Activated CD4-positive, alpha-beta T cell treated with anti-CD3 and anti-CD28 coated beads, Interleukin-2, amount 50 U/mL, for 48 hours (primary cell): ENCODE data around the gene RPS15.
"Not testable (repeated sequence)": the region's sequence is repeated elsewhere in the genome, so short reads cannot be mapped to it uniquely, and the experiment has no call there.

Experiments used
- DNase-seq, 2 experiments: peaks; one replicate each; pipeline ENCODE4 v3.0.0-alpha.2; 2020

The RPS15 gene

DNA sequence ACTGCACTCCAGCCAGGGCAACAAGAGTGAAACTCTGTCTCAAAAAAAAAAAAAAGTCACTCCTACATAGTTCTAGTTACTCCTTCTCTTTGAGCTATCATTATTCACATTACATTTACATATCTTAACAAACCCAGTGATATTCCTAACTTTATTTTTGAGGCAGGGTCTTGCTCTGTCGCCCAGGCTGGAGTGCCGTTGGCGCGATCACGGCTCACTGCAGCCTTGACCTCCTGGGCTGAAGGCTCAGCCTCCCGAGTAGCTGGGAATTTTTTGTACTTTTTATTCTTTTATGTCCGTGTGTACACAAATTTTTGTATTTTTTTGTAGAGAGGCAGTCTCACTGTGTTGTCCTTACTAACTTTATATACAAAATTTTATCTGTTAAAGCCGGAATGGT lies 587 bp upstream of the RPS15 start:
- DNase-seq: no peak

DNA sequence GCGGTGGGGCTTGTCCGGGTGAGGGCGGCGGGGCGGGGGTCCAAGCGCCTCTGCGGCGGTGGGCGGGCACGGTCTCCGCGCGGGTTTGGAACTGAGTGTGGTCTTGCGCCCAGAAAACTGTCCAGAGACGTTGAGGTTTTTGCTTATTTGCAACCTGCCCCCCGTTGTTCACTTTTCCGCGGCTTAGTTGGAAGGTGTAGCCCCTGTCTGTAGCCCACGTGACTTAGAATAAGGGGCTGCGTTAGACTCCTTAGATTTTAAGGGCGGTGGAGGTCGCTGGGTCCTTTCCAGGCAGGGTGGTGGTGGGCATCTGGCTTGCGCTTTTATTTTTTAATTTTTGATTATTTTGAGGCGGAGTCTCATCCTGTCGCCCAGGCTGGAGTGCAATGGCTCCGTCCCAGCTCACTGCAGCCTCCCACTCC lies 748 bp downstream of the RPS15 start:
- DNase-seq: no peak

GRCh38 chr19:1439525-1440417 lies 1.6 kb downstream of the RPS15 start:
- DNase-seq: not testable (repeated sequence)

- no peak for DNase-seq
Measured at GRCh38 chr19:1440418-1440801, 2.2 kb downstream of the RPS15 start.

GRCh38 chr19:1441022-1441426 lies 2.8 kb downstream of the RPS15 start:
- no peak for DNase-seq

GRCh38 chr19:1441677-1442438 lies 3.7 kb downstream of the RPS15 start:
- no peak for DNase-seq

DNA sequence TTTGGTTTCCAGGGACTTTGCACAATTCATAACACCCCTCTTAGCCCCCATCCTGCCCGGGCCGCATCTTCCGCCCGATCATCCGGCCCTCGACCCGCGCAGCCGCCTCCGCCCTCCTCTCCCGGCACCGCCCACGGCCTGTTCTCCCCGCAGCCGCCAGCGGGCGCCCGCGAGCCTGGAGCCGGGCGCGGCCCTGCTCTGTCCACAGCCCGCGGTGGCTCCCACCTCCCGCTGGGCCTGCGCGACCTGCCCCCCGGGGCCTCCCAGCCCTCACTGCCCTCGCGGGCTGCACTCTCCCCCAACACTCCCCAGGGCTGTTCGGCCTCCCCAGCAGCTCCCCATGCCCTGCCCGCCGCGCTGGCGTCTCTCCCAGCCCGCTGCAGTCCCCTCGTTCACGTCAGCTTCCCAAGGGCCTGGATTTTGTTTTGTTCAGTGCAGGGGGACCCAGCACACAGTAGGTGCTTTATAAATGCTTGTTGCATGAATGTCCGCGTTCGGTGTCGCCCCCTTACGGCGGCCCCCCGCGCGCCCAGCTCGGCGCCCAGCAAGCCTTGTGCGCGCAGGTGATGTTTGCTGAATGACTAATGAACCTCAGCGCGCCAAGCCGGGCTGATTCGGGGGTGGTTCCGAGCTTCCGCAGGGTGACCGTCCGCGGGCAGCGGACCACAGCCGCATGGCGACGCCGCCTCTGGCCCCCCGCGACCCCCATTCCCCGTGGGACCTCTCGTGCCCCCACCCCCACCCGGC lies 7.2 kb downstream of the RPS15 start:
- DNase-seq: peak; percentile 80 to 84

- DNase-seq: no peak
Measured at GRCh38 chr19:1445932-1446712, 7.9 kb downstream of the RPS15 start.

DNA sequence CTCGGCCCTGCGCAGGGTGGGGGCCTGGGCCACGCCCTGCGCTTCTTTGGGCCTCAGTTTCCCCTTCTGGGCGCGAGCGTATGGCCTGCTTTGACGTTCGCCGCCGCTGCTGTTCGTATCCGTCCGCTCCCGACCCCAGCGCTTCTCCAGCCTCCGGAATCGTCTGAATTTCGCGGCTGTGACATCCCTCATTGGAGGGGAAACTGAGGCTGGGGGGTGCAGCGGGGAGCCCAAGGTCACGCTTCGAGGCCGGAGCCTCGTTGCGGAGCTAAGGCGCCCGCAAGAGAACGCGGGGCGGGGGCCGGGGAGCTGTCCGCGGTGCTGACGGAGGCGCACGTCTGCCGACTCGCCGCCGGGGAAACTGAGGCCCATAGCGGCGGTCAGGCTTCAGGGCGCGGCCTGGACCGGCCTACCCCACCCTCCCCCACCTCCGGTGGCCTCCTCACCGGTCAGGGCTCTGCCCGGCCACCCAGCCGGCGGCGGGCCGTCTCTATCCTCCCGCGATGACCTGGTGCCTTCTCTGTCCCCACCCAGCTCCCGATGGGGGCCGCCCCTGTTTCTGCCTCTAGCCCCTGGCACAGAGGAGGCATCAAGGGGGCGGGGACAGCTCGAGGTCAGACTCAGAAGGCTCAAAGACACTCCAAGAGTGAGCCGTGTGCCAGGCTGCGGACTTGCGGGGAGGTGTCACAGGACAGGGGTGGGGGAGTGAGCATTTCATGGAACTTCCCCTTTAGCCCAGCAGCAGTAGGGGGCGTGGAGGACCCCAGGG lies 8.7 kb downstream of the RPS15 start:
- no peak for DNase-seq

DNA sequence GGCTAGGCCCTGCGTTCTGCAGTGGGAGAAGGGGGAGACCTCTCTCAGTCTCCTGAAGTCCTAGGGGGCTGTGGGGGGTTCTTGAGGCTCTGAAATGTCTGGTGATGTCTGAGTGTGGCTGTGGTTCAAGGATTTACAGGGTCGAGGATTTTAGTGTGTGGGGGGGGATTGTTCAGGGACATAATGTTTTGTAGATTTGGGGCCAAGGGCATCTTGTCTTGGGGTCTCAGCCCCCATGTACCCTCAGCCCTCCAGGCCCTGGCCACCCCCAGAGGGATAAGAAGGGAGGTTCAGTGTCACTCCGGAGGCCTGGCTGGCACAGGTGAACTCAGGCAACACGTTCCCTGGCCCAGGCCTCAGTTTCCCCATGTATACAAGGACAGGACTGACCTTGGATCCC lies 9.3 kb downstream of the RPS15 start:
- no peak for DNase-seq

- DNase-seq: no peak
Measured at GRCh38 chr19:1447944-1448343, 9.7 kb downstream of the RPS15 start.

- peak in 1 of 2 experiments; percentile 37 for DNase-seq
Measured at GRCh38 chr19:1449467-1450442, 11.6 kb downstream of the RPS15 start, which contains the start of gene APC2. Gene APC2 (plus strand): TSS chr19:1450121. CDS start chr19:1453002, 2,881 bp downstream.

- no peak for DNase-seq
Measured at GRCh38 chr19:1450735-1451731, 12.8 kb downstream of the RPS15 start.

DNA sequence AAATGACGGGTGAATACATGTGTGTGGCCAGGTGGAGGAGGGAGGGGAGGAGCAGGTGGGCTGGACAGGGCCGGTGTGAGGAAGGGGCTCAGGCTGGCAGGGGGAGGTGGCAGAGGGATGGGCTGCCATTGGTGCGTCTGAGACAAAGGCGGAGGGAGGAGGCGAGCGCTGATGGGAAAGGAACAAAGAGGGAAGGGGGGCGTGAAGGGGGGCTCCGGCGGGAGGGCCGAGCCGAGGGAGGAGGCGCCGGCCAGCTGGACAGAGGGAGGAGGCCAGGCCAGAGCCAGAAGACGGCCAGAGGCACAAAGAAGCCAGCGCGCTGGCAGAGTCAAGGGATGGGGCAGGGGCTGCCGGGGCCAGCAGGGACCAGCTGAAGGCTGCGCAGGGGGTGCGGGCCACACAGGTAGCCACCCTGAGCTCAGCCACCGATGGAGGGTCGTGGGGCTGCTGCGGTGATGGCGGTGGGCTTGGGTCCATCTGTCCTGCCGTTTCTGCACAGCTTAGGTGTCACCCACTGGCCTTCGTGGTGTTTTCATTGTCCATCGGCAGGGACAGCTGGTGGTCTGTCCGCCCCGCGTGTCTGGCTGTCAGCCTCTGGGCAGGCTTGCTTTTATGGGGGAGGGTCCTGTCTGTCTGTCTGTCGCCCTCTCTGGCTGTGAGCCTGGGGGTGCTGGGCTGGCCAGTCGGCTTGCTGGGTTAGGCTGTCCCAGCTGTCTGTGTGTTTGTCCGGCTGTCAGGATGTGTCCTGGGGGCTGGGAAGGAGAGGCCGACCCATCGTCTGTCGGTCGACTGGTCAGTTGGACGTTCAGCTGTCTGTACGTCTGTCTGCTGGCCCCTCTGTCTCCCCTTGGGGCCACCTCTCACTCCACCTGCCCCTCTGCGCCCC lies 14.0 kb downstream of the RPS15 start:
- DNase-seq: no peak

DNA sequence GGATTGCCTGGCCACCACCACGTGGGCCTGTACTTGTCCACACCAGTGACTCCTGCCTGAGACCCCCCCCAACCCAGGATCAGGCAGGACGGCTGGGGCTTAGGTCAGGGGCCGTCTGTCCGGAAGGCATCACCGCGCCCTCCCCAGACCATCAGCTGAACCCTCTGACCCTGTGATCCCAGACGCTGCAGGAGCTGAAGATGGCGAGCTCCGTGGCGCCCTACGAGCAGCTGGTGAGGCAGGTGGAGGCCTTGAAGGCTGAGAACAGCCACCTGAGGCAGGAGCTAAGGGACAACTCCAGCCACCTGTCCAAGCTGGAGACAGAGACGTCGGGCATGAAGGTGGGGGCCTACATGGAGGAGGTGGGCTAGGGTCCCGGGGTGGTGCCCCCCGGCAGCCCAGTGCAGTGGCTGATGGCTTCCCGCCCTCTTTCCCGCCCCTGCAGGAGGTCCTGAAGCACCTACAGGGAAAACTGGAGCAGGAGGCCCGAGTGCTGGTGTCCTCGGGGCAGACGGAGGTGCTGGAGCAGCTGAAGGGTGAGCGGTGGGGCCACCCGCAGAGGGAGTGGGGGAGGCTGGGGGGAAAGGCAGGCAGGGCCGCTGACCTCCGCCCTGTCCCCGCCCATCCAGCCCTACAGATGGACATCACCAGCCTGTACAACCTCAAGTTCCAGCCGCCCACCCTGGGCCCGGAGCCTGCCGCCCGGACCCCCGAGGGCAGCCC lies 14.8 kb downstream of the RPS15 start:
- DNase-seq: no peak

GRCh38 chr19:1453525-1454364 lies 15.5 kb downstream of the RPS15 start:
- no peak for DNase-seq
